GM12878 (cell line): ENCODE measurements around the gene CENPA. TPM values are rescaled to one million over a fixed set of nuclear protein-coding genes. Genes with fewer than 3 reads are reported as not detected.

ENCODE experiments used
- ATAC-seq: fragments of 200-7000 bp; cut with Tn5 transposase; 3 replicates; pipeline ENCODE4 v1.9.1; 2020; ENCODE audit warnings: mild to moderate bottlenecking, moderate library complexity
- BruUV-seq: library from RNA; stranded (reverse); fragments of 400-500 nt; replicated peaks from 2 replicates; lab custom pipeline; 2021; lab: Mats Ljungman, UMichigan
- CTCF ChIA-PET: fragments of 300-600 bp; sonication (Branson Sonifier 250); formaldehyde crosslinking; extraction: SDS; loops from one replicate; lab custom pipeline; 2021; ENCODE audit warnings: inconsistent platforms; lab: Yijun Ruan, JAX
- POLR2A ChIA-PET: fragments of 350-600 bp; formaldehyde crosslinking; extraction: SDS; loops from one replicate; lab custom pipeline; 2021; ENCODE audit warnings: inconsistent platforms; lab: Charles Lee
- RAD21 ChIA-PET: fragments of 300-600 bp; sonication (Branson Sonifier 250); formaldehyde crosslinking; loops from one replicate; lab custom pipeline; 2023; ENCODE audit warnings: antibody characterized with exemption; ENCODE audit not compliant: unreplicated experiment; lab: Charles Lee
- SMC1A ChIA-PET: fragments of 300-600 bp; sonication (Branson Sonifier 250); formaldehyde crosslinking; loops from one replicate; lab custom pipeline; 2023; ENCODE audit not compliant: unreplicated experiment, uncharacterized antibody; lab: Charles Lee
- DNase-seq: peaks from one replicate; pipeline ENCODE4 v3.0.0-alpha.2; 2011; ENCODE audit warnings: low read depth, low spot score
- FAIRE-seq: peaks from 3 replicates; lab custom pipeline; 2011; peaks lifted over from hg19 to GRCh38; lab: Jason Lieb, UNC
- H2AFZ ChIP-seq: 2 replicates; pipeline ENCODE4 v1.6.0; 2011; ENCODE audit warnings: low read depth, low read length, control low read depth; ENCODE audit not compliant: control insufficient read depth
- H3K27ac ChIP-seq: 2 replicates; pipeline ENCODE4 v1.5.1; 2011; ENCODE audit warnings: control low read depth; ENCODE audit not compliant: control insufficient read depth, insufficient read depth
- H3K27me3 ChIP-seq, 2 experiments: replicated peaks in 1 of 2; 2 replicates each; pipeline versions ENCODE4 v1.6.0 to v1.6.1; 2011; ENCODE audit warnings: low read length in 1 of 2; ENCODE audit not compliant: control insufficient read depth in 2 of 2, insufficient read depth in 2 of 2
- H3K36me3 ChIP-seq, 2 experiments: 2 replicates each; pipeline ENCODE4 v1.5.1; 2011; ENCODE audit warnings: low read length in 1 of 2; ENCODE audit not compliant: control insufficient read depth in 2 of 2, insufficient read depth in 2 of 2
- H3K4me1 ChIP-seq: 2 replicates; pipeline ENCODE4 v1.6.1; 2011; ENCODE audit warnings: mild to moderate bottlenecking, low read length, moderate library complexity, mixed read lengths; ENCODE audit not compliant: control insufficient read depth, insufficient read depth
- H3K4me2 ChIP-seq: 2 replicates; pipeline ENCODE4 v1.6.0; 2011; ENCODE audit warnings: control low read depth; ENCODE audit not compliant: control insufficient read depth, insufficient read depth
- H3K4me3 ChIP-seq: fragments of 200-600 bp; sonication (generic); 2 replicates; pipeline ENCODE4 v1.5.1; 2016
- H3K79me2 ChIP-seq: 2 replicates; pipeline ENCODE4 v1.6.0; 2011; ENCODE audit warnings: low read length; ENCODE audit not compliant: control insufficient read depth, insufficient read depth
- H3K9ac ChIP-seq: 2 replicates; pipeline ENCODE4 v1.8.0; 2011; ENCODE audit warnings: low read length, control low read depth, mixed read lengths; ENCODE audit not compliant: control insufficient read depth, insufficient read depth
- H3K9me3 ChIP-seq: replicated peaks from 3 replicates; pipeline ENCODE4 v1.5.1; 2011; ENCODE audit warnings: mild to moderate bottlenecking, low read length; ENCODE audit not compliant: control insufficient read depth, insufficient read depth
- H4K20me1 ChIP-seq: 2 replicates; pipeline ENCODE4 v1.6.0; 2011; ENCODE audit not compliant: control insufficient read depth, insufficient read depth
- BACH1 ChIP-seq: fragments of 450-650 bp; IDR thresholded peaks from 2 replicates; pipeline ENCODE4 v1.6.1; 2017; ENCODE audit warnings: mild to moderate bottlenecking, borderline replicate concordance
- BCL11A ChIP-seq: IDR thresholded peaks from 2 replicates; pipeline ENCODE4 v1.6.1; 2011; ENCODE audit warnings: low read depth, low read length
- BHLHE40 ChIP-seq, 2 experiments: fragments of 450-650 bp in 1 of 2; IDR thresholded peaks; 2 replicates each; pipeline ENCODE4 v1.6.1; 2011 to 2017; ENCODE audit warnings: low read depth in 2 of 2, borderline replicate concordance in 1 of 2, improper control_type of control experiment in 1 of 2, low read length in 1 of 2, mild to moderate bottlenecking in 1 of 2
- FOS ChIP-seq: IDR thresholded peaks from 3 replicates; pipeline ENCODE4 v1.6.1; 2011; ENCODE audit warnings: borderline replicate concordance; ENCODE audit not compliant: insufficient read length; ENCODE audit errors: extremely low read depth
- IKZF1 ChIP-seq: fragments of 450-650 bp; conservative IDR thresholded peaks from 2 replicates; pipeline ENCODE4 v1.6.1; 2017; ENCODE audit warnings: antibody characterized with exemption, mild to moderate bottlenecking
- MXI1 ChIP-seq: fragments of 150-350 bp; IDR thresholded peaks from 2 replicates; pipeline ENCODE4 v1.6.1; 2011; ENCODE audit warnings: low read depth, mild to moderate bottlenecking, inconsistent platforms, low read length, improper control_type of control experiment
- RB1 ChIP-seq: fragments of 450-650 bp; formaldehyde crosslinking; IDR thresholded peaks from 2 replicates; pipeline ENCODE4 v1.6.1; 2017; ENCODE audit warnings: mild to moderate bottlenecking, borderline replicate concordance
- SPI1 ChIP-seq: IDR thresholded peaks from 2 replicates; pipeline ENCODE4 v1.6.1; 2011; ENCODE audit warnings: low read depth, mild to moderate bottlenecking, low read length, moderate library complexity, borderline replicate concordance; ENCODE audit not compliant: insufficient read depth
- ZNF687 ChIP-seq: fragments of 450-650 bp; IDR thresholded peaks from 2 replicates; pipeline ENCODE4 v1.6.1; 2017; ENCODE audit warnings: mild to moderate bottlenecking, moderate library complexity
- ZSCAN29 ChIP-seq: fragments of 450-650 bp; IDR thresholded peaks from 2 replicates; pipeline ENCODE4 v1.6.1; 2017; ENCODE audit warnings: mild to moderate bottlenecking, moderate library complexity
- WGBS: methylation state at CpG from one replicate; pipeline ENCODE4 v1.1.6; 2016; ENCODE audit warnings: low lambda C conversion rate; ENCODE audit not compliant: insufficient replicate concordance, insufficient coverage; ENCODE audit errors: missing lambda C conversion rate; 5-methylcytosine and 5-hydroxymethylcytosine counted together
- in situ Hi-C: fragments of 300-500 bp; cut with MboI; formaldehyde crosslinking; loops from 9 replicates; pipeline ENCODE4 v1.14.3; 2018; ENCODE audit warnings: mixed read lengths
- intact Hi-C: fragments of 100-400 bp; cut with micrococcal nuclease; formaldehyde crosslinking; loops from one replicate; pipeline ENCODE4 v1.14.2; 2022; ENCODE audit not compliant: unreplicated experiment
- polyA plus RNA-seq, 11 experiments: library from polyadenylated mRNA; depleted of rRNA in 4 of 11; unstranded in 6 of 11; stranded (reverse) in 5 of 11; fragments of >200 nt; fragmentation: Nextera tagmentation in 4 of 11; fragmentation: Illumina TruSeq in 1 of 11; extraction: Ambion mirVana in 4 of 11; extraction: Trizol in 1 of 11; gene quantifications; 1 replicate in 1 of 11; 2 replicates in 10 of 11; pipeline versions ENCODE4 v1.2.1 to v1.2.3, GENCODE V29; 2011 to 2016; ENCODE audit warnings: inconsistent platforms in 2 of 11, missing spikeins in 2 of 11, low read depth in 1 of 11
- total RNA-seq, 4 experiments: library from RNA; depleted of rRNA in 3 of 4; stranded (reverse); fragments of >200 nt in 3 of 4; fragmentation: Illumina TruSeq in 1 of 4; extraction: Trizol in 1 of 4; gene quantifications; 2 replicates each; pipeline versions ENCODE4 v1.2.1 to v1.2.3, GENCODE V29; 2013 to 2021

Gene CENPA
- total and polyA plus RNA-seq, 10 of the 15 experiments (the other 5 are each of a cell fraction or from before 2014, with no cell fraction given), result 8.1 to 66.6 (median 36.7) TPM

DNA sequence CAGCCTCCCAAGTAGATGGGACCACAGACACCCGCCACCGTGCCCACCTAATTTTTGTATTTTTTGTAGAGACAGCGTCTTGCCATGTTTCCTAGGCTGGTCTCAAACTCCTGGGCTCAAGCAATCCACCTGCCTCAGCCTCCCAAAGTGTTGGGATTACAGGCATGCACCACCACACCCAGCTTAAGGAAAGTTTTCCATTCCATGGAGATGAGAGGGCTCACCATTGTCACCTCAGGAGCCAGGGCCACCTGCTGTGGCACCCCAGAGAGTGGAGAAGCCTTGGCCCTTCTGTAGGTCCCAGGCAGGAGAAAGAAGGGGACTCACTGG lies 17.1 kb upstream of the CENPA start:
- H3K9ac ChIP-seq, result no peak overlapping the region
- no TSS peak for BruUV-seq
- ChIA-PET SMC1A (interaction anchor here (0.9 kb wide), 1 partner anchor 23 kb away, joined by 3 read pairs; no protein-coding TSS in a partner anchor), CTCF (interaction anchor here (1.0 to 1.5 kb wide), 7 partner anchors 8 to 24 kb away, joined by 3 to 4 read pairs (median 4); no protein-coding TSS in a partner anchor), POLR2A (interaction anchor here (0.9 to 1.3 kb wide), 2 partner anchors 9 to 21 kb away, joined by 3 to 5 read pairs; no protein-coding TSS in a partner anchor), RAD21 (interaction anchor here (0.6 kb wide), 1 partner anchor 165 kb away, joined by 3 read pairs; no protein-coding TSS in a partner anchor)
- no peak for FAIRE-seq
- no peak for DNase-seq
- peaks cover 53% of the 10 kb centered on the region for H3K79me2 ChIP-seq
- no peak overlapping the region for H3K4me2 ChIP-seq
- H3K9me3 ChIP-seq, result no peaks in the 10 kb centered on the region
- TF ChIP-seq FOS, result no peak
- TF ChIP-seq BCL11A, result no peak
- no peak overlapping the region for H2AFZ ChIP-seq
- no peak overlapping the region for H3K4me3 ChIP-seq
- H4K20me1 ChIP-seq, result no peaks in the 10 kb centered on the region
- in situ Hi-C loops, result no loop called here
- WGBS, result 100% methylated on average over 3 of the region's 3 CpGs
- H3K36me3 ChIP-seq, result no peaks in the 10 kb centered on the region; a peak in 2 of 4 replicates
- no peak overlapping the region; the same call in 1 of the 2 replicates for H3K27ac ChIP-seq
- no peaks in the 10 kb centered on the region for H3K27me3 ChIP-seq
- peaks cover 17% of the 10 kb centered on the region; the same call in 1 of the 2 replicates for H3K4me1 ChIP-seq
- intact Hi-C loops, result no loop called here
- ATAC-seq, result no peak

DNA sequence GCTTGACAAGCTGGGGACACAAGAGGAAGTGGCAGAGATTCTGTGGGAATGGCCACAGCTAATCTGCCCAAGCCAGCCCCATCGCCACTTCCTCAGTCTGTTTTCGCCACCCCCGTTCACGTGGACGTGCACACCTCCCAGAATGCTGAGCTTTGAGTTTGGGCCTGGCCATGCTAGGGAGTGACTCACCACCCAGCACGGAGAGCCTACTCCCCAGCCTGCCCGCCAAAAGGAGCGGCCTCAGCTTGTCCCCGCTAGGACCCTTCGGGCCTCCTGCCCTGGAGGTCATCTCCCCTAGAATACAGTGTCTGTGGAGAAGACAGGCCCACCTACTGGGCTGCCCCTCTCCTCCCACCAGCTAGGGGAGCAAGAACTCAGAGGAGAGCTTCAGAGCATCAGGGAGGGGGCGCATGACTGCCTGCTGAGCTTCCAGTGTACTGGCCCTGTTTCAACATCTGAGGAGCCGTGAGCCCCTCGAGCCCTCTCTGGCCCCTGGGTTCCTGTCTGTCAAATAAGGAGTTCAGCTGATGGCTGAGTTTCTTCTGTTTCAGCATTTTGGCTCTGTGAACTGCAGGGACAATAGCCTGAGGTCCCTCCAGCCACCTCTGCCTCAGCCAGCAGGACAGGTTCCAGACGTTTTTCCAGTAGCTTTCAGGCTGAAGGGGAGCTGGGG lies 16.6 kb upstream of the CENPA start:
- H3K27ac ChIP-seq, result peak overlapping the region; percentile 0; the same call in 1 of the 2 replicates
- peaks cover 51% of the 10 kb centered on the region for H3K79me2 ChIP-seq
- H3K9ac ChIP-seq, result no peak overlapping the region
- H3K4me1 ChIP-seq, result peaks cover 17% of the 10 kb centered on the region; the same call in 1 of the 2 replicates
- RAD21 ChIA-PET, result no interaction called here
- 92% methylated on average over 14 of the region's 14 CpGs for WGBS
- H4K20me1 ChIP-seq, result no peaks in the 10 kb centered on the region
- POLR2A ChIA-PET, result interaction anchor here (0.9 to 1.3 kb wide), 2 partner anchors 8 to 22 kb away, joined by 3 to 5 read pairs; no protein-coding TSS in a partner anchor
- intact Hi-C loops, result no loop called here
- ATAC-seq (peak; percentile 49), FAIRE-seq (no peak), DNase-seq (no peak)
- H3K4me3 ChIP-seq, result no peak overlapping the region
- no peak overlapping the region for H3K4me2 ChIP-seq
- no peak overlapping the region for H2AFZ ChIP-seq
- SMC1A ChIA-PET, result interaction anchor here (0.9 kb wide), 1 partner anchor 24 kb away, joined by 3 read pairs; no protein-coding TSS in a partner anchor
- CTCF ChIA-PET, result interaction anchor here (1.0 to 1.5 kb wide), 7 partner anchors 9 to 25 kb away, joined by 3 to 4 read pairs (median 4); no protein-coding TSS in a partner anchor
- BruUV-seq, result no TSS peak
- no peaks in the 10 kb centered on the region; a peak in 2 of 4 replicates for H3K36me3 ChIP-seq
- H3K9me3 ChIP-seq, result no peaks in the 10 kb centered on the region
- H3K27me3 ChIP-seq, result no peaks in the 10 kb centered on the region
- in situ Hi-C loops, result no loop called here
- TF ChIP-seq RB1 (no peak), SPI1 (peak; percentile 78), IKZF1 (peak; percentile 52; the same call in 1 of the 2 replicates), ZSCAN29 (no peak), MXI1 (no peak), ZNF687 (peak; percentile 78), BACH1 (no peak), BHLHE40 (IDR thresholded peaks at IDR 0.05; ENCODE audit: borderline replicate concordance in 1 of 2, low read depth in 2 of 2, low read length in 1 of 2) (peak; percentile 39 to 76; a peak in 3 of 4 replicates)
